B cell (primary cell): ENCODE measurements around the gene GOLGA1.

Experiments
- CTCF ChIP-seq: fragments of 200-600 bp; IDR thresholded peaks from one replicate; pipeline ENCODE4 v1.8.0; 2022; ENCODE audit warnings: antibody characterized with exemption, mild to moderate bottlenecking
- EZH2 ChIP-seq: IDR thresholded peaks from 2 replicates; pipeline ENCODE4 v1.6.1; 2012; ENCODE audit warnings: borderline replicate concordance, low read depth, mild to moderate bottlenecking, moderate library complexity, low read length; ENCODE audit not compliant: insufficient read depth, poor library complexity, severe bottlenecking

- TF ChIP-seq CTCF (no peak), EZH2 (no peak)
Observed at GRCh38 chr9:124835026-124835557, 105.8 kb downstream of the GOLGA1 start.
